GM12878 (cell line): ENCODE data around the gene MRPL1. TPM values are rescaled to one million over a fixed set of nuclear protein-coding genes. Genes with fewer than 3 reads are reported as not detected.

ENCODE experiments used
- BHLHE40 ChIP-seq, 2 experiments: fragments of 450-650 bp in 1 of 2; IDR thresholded peaks; 2 replicates each; pipeline ENCODE4 v1.6.1; 2011 to 2017; ENCODE audit warnings: low read depth in 2 of 2, borderline replicate concordance in 1 of 2, improper control_type of control experiment in 1 of 2, low read length in 1 of 2, mild to moderate bottlenecking in 1 of 2
- CBFB ChIP-seq: IDR thresholded peaks from 2 replicates; pipeline ENCODE4 v1.6.1; 2016; ENCODE audit warnings: antibody characterized with exemption, low read depth
- CEBPB ChIP-seq, 2 experiments: fragments of 150-350 bp in 1 of 2; IDR thresholded peaks; 2 replicates each; pipeline ENCODE4 v1.6.1; 2012 to 2014; ENCODE audit warnings: low read depth in 2 of 2, low read length in 2 of 2, borderline replicate concordance in 1 of 2, inconsistent platforms in 1 of 2
- CREB1 ChIP-seq: IDR thresholded peaks from 2 replicates; pipeline ENCODE4 v1.6.1; 2012; ENCODE audit warnings: low read depth, mild to moderate bottlenecking, inconsistent platforms
- ESRRA ChIP-seq: IDR thresholded peaks from 2 replicates; pipeline ENCODE4 v1.6.1; 2012; ENCODE audit warnings: mild to moderate bottlenecking, low read length, improper control_type of control experiment
- GABPA ChIP-seq: IDR thresholded peaks from 2 replicates; pipeline ENCODE4 v1.6.1; 2014; ENCODE audit warnings: antibody characterized with exemption, low read depth, mild to moderate bottlenecking, inconsistent platforms
- HDAC2 ChIP-seq: fragments of 200-600 bp; sonication (generic); IDR thresholded peaks from 2 replicates; pipeline ENCODE4 v1.6.1; 2017
- KLF5 ChIP-seq: fragments of 450-650 bp; IDR thresholded peaks from 2 replicates; pipeline ENCODE4 v1.6.1; 2014; ENCODE audit warnings: mild to moderate bottlenecking; ENCODE audit not compliant: partially characterized antibody
- PAX5 ChIP-seq: IDR thresholded peaks from 2 replicates; pipeline ENCODE4 v1.6.1; 2011; ENCODE audit warnings: low read depth, low read length, borderline replicate concordance
- POLR2AphosphoS5 ChIP-seq: IDR thresholded peaks from 2 replicates; pipeline ENCODE4 v1.6.1; 2011; ENCODE audit warnings: mild to moderate bottlenecking, low read length, inconsistent platforms
- RAD21 ChIP-seq: IDR thresholded peaks from 2 replicates; pipeline ENCODE4 v1.6.1; 2011; ENCODE audit warnings: mild to moderate bottlenecking, low read depth, low read length, moderate library complexity; ENCODE audit not compliant: insufficient read depth
- RAD51 ChIP-seq: fragments of 450-650 bp; IDR thresholded peaks from 2 replicates; pipeline ENCODE4 v1.6.1; 2016; ENCODE audit warnings: moderate library complexity, mild to moderate bottlenecking, inconsistent platforms
- RCOR1 ChIP-seq: conservative IDR thresholded peaks from 2 replicates; pipeline ENCODE4 v1.6.1; 2012; ENCODE audit warnings: low read depth, low read length, improper control_type of control experiment
- REST ChIP-seq: IDR thresholded peaks from 2 replicates; pipeline ENCODE4 v1.6.1; 2012; ENCODE audit warnings: mild to moderate bottlenecking, low read depth, low read length
- RUNX3 ChIP-seq: IDR thresholded peaks from 2 replicates; pipeline ENCODE4 v1.6.1; 2012; ENCODE audit warnings: low read length, inconsistent platforms
- TAF1 ChIP-seq: IDR thresholded peaks from 2 replicates; pipeline ENCODE4 v1.6.1; 2011; ENCODE audit warnings: mild to moderate bottlenecking, low read depth, low read length, borderline replicate concordance
- WRNIP1 ChIP-seq: IDR thresholded peaks from 2 replicates; pipeline ENCODE4 v1.6.1; 2011; ENCODE audit warnings: low read depth, low read length, improper control_type of control experiment, borderline replicate concordance
- ZNF622 ChIP-seq: fragments of 450-650 bp; IDR thresholded peaks from 2 replicates; pipeline ENCODE4 v1.6.1; 2017; ENCODE audit warnings: mild to moderate bottlenecking, inconsistent platforms
- polyA plus RNA-seq, 11 experiments: library from polyadenylated mRNA; depleted of rRNA in 4 of 11; unstranded in 6 of 11; stranded (reverse) in 5 of 11; fragments of >200 nt; fragmentation: Nextera tagmentation in 4 of 11; fragmentation: Illumina TruSeq in 1 of 11; extraction: Ambion mirVana in 4 of 11; extraction: Trizol in 1 of 11; gene quantifications; 1 replicate in 1 of 11; 2 replicates in 10 of 11; pipeline versions ENCODE4 v1.2.1 to v1.2.3, GENCODE V29; 2011 to 2016; ENCODE audit warnings: inconsistent platforms in 2 of 11, missing spikeins in 2 of 11, low read depth in 1 of 11
- total RNA-seq, 4 experiments: library from RNA; depleted of rRNA in 3 of 4; stranded (reverse); fragments of >200 nt in 3 of 4; fragmentation: Illumina TruSeq in 1 of 4; extraction: Trizol in 1 of 4; gene quantifications; 2 replicates each; pipeline versions ENCODE4 v1.2.1 to v1.2.3, GENCODE V29; 2013 to 2021
- TF ChIP-seq, protein P1 (sequence below): IDR thresholded peaks from 2 replicates; pipeline ENCODE4 v1.6.1; 2011; ENCODE audit warnings: low read depth, low read length, improper control_type of control experiment, borderline replicate concordance
- TF ChIP-seq, protein P2 (sequence below): fragments of 450-650 bp; IDR thresholded peaks from 2 replicates; pipeline ENCODE4 v1.6.1; 2014; ENCODE audit warnings: mild to moderate bottlenecking

Gene MRPL1
- total and polyA plus RNA-seq, 10 of the 15 experiments (the other 5 are each of a cell fraction or from before 2014, with no cell fraction given) = 20.2 to 35.7 (median 28.2) TPM

DNA sequence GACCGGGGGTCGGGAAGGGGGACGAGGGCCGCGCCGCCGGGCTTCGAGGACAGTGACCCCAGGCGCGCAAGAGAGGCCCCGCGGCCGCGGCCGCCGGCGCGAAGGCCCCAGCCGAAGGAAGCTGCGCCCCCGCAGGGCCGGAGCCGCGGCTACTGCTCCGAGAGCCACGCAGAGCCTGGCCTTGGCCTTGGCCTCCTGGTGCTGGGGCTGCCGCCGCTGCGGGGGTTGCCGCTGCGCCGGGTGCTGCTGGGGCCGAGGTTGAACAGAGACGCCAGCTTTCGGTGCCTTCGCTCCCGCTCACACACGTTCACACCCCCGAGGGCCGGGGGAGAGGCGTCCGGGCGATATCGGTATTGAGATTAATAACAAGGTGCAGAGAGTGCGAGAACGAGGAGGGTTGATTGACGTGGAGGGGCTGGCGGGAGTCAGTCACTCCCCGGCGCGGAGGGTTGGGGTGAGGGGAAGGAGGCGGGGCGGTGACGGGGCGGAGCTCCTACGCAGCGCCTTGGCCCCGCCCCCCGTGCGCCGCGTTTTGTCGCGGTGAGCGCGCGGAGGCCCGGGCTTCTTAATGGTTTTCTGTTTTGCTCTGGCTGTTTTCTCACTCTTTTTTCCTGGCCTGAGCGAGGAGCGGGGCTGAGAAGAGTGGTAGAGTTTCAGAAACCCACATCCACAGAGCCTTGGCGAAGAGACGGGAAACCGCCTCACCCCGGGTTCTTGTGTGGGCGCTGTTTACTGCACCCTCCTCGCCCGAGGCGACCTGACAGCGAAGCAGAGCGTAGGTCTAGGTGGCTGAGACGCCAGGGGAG lies 42.6 kb upstream of the MRPL1 start (continued):
- peak; percentile 49; the same call in 1 of the 2 replicates for TF ChIP-seq RUNX3
- no peak for TF ChIP-seq RAD51
- TF ChIP-seq BHLHE40 (IDR thresholded peaks at IDR 0.05; ENCODE audit: borderline replicate concordance in 1 of 2, low read depth in 2 of 2, low read length in 1 of 2) = peak in 1 of 2 experiments; percentile 8; a peak in 1 of 4 replicates
- no peak for TF ChIP-seq WRNIP1
- TF ChIP-seq REST = no peak
- TF ChIP-seq, protein P1, sequence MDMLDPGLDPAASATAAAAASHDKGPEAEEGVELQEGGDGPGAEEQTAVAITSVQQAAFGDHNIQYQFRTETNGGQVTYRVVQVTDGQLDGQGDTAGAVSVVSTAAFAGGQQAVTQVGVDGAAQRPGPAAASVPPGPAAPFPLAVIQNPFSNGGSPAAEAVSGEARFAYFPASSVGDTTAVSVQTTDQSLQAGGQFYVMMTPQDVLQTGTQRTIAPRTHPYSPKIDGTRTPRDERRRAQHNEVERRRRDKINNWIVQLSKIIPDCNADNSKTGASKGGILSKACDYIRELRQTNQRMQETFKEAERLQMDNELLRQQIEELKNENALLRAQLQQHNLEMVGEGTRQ = no peak
- TF ChIP-seq HDAC2 = no peak
- no peak for TF ChIP-seq GABPA
- peak; percentile 26 for TF ChIP-seq KLF5
- no peak for TF ChIP-seq ZNF622
- TF ChIP-seq CREB1 = peak; percentile 59
- TF ChIP-seq ESRRA = no peak
- TF ChIP-seq RCOR1 = no peak
- TF ChIP-seq PAX5 = no peak
- TF ChIP-seq, protein P2, sequence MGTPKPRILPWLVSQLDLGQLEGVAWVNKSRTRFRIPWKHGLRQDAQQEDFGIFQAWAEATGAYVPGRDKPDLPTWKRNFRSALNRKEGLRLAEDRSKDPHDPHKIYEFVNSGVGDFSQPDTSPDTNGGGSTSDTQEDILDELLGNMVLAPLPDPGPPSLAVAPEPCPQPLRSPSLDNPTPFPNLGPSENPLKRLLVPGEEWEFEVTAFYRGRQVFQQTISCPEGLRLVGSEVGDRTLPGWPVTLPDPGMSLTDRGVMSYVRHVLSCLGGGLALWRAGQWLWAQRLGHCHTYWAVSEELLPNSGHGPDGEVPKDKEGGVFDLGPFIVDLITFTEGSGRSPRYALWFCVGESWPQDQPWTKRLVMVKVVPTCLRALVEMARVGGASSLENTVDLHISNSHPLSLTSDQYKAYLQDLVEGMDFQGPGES = no peak
- peak; percentile 45; the same call in 1 of the 2 replicates for TF ChIP-seq TAF1
- TF ChIP-seq POLR2AphosphoS5 = peak; percentile 52
- no peak for TF ChIP-seq CEBPB (IDR thresholded peaks at IDR 0.05; ENCODE audit: borderline replicate concordance in 1 of 2, low read depth in 2 of 2, low read length in 2 of 2)
- no peak for TF ChIP-seq RAD21
- TF ChIP-seq CBFB = no peak; the same call in 1 of the 2 replicates
- TF ChIP-seq, all 136 proteins: peak for 34
